GM21447 (cell line): ENCODE measurements around the gene GPX7.

ENCODE experiments used
- ATAC-seq: cut with Tn5 transposase; IDR thresholded peaks from one replicate; pipeline ENCODE4 v1.9.1; 2021; ENCODE audit not compliant: unreplicated experiment

Gene GPX7

DNA sequence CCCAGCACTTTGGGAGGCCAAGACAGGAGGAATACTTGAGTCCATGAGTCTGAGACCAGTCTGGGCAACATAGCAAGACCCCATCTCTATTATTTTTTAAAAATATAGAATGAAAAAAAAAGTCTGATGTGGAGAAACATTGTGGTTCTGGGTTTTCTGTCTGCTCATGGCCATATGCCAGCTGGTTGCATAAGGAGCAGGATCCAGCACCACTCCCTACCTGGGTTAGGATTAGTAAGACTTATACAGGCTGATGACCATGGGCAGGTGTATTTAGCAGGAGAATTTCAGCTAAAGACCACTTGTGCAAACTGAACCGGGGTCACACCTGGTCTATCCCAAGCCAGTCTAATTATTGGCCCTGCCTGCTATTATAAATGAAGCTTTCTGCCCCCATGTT is 16.7 kb upstream of the GPX7 start:
- ATAC-seq = no peak

DNA sequence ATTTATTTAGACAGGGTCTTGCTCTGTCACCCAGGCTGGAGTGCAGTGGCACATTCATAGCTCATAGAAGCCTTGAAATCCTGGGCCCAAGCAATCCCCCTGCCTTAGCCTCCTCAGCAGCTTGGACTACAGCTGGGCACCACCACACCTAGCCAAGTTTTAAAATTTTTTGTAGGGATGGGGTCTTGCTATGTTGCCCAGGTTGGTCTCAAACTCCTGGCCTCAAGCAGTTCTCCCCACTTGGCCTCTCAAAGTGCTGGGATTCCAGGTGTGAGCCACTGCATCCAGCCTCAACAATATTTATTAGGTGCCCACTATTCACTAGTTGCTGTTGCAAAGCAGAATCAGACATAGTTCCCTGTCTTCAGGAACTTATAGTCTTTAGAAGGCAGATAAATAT is 14.1 kb upstream of the GPX7 start:
- no peak for ATAC-seq

DNA sequence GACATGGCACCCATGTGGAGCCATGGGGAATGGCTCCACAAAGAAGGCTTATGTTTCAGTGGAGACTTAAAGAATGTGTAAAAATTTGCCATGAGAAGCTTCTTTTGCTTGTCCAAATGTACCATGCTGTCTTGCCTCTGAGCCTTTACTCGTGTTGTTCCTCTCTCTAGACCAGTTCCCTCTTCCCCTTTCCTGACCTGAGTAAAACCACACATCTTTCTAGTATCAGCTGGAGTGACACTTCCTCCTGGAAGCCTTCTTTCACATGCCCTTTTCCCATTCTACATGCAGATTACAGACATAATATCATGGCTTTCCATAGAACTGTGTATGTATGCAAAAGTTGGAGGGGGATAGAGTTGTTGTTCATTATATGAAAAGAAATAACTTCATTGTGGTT is 13.6 kb upstream of the GPX7 start:
- ATAC-seq = no peak

DNA sequence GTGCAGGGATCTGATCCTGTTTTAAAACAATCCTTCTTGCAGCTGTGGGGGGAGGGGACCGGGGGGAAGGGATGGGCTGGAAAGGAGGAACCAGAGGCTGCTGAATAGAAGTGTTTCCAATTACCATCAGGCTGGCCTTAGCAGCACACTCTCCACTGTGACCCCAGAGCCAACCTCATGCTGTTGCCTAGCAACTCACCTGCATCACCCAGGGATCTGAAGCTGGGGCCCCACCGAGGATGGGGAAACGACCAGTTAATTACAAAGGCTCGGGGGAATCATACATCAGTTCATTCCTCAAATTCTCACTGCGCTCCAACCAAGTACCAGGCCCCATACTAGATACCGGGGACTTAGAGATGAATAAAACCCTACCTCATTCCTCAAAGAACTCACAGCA is 11.9 kb upstream of the GPX7 start:
- ATAC-seq = no peak

DNA sequence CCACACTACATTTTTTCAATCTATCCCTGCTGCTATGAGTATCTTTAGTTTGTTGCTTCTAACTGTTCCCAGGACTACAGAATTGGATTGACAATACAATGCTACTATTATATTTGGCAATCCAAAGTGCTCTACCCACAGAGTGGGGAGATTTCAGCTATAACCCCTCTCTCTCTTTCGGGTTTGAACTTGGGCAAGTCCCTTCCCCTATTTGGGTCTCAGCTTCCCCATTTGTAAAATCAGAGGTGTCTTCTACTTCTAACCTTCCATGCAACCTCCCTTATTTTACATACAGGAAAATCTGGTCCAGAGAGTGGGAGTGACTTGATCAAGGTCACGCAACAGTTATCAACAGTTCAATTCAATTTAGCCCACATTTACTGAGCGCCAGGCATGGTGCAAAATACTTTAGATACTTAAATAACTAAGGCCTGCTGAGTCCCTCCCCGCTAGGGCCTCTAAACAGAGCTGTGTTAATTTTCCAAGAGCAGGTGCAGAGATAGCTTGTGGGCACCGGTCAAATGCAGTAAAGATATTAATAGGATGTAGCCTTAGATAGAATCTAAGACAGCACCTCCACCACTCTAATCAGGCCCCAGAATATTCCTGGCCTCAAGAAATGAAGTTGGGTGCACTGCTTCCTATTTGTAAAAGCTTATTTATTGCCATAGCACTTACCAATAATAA is 9.4 kb upstream of the GPX7 start:
- ATAC-seq = no peak

DNA sequence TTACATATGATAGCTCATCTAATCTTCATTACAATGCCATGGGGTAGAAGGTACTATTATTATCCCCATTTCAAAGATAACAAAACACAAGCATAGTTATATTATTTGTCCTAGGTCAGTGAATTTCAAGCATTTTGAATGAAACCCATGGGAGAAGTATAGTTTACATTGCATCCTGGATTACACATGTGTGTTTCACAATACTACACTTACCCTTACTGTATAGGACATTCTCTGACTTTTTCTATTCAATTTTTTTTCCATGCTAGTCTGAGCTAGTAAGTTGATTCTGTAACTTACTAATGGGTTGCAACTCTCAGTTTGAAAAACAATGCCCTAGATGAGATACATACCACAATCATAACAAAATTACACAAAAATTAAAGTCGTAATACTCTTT is 8.7 kb upstream of the GPX7 start:
- no peak for ATAC-seq

DNA sequence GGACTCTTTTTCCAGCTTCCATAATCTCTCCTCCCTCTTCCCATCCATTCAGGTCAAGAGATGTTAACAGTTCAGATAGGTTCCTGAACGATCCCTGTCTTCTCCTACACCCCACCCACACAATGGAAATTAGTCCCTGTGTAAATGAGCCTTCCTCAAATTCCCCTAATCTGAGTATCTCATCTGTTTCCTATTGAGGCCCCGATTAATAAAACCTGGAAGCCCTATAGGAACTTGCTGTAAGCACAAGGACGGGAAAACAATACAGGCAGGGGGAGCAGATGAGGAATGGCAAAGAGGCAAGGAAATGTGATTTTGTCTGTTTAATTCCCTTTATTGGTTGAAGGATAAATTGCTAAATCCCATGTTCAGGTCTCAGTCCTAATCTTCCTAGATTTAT is 7.1 kb upstream of the GPX7 start:
- ATAC-seq = no peak

DNA sequence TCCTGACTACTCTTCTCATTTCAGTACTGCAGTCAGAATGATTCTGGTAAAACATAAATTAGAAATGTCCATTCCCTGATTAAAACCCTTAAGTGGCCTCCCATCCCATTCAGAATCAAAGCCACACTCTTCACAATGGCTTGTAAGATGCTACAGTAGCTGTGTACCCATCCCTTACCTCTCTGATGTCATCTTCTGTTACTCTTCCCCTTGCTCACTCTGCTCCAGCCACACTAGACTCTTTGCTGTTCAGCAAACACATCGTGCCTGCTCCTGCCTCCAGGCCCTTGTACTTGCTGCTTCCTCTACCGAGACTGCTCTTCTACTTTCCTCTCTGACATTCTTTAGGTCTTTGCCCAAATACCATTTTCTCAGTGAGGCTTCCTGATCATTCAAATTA is 4.3 kb upstream of the GPX7 start:
- no peak for ATAC-seq

DNA sequence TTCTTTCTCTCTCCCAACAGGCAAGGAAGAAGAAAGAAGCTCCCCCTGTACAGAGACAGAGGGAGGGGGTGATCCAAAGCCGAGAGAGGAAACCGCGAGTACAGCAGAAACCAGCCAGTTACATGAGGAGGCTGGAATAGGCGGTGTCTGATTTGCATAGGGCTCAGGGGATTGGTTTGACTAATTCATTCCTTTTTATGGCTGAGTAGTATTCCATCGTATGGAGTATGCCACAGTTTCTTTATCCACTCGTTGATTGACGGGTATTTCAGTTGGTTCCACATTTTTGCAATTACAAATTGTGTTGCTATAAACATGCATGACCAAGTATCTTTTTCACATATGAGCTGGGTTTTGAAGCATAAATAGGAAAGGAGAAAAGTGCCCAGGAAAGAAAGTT is 3.4 kb upstream of the GPX7 start:
- no peak for ATAC-seq

DNA sequence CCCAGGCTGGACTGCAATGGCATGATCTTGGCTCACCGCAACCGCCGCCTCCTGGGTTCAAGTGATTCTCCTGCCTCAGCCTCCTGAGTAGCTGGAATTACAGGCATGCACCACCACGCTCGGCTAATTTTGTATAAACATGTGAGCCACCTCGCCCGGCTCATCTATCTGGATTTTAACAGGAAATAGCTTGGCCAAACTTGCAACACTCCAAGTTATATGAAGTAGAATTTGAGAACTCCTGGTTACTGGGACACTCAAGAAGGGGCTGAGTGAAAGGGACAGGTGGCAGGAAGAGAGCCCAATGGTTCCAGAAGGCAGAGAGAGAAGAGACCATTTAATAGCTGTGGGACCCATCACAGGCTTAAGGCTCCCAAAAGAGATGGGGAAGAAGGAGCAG is 2.9 kb upstream of the GPX7 start:
- ATAC-seq = no peak

DNA sequence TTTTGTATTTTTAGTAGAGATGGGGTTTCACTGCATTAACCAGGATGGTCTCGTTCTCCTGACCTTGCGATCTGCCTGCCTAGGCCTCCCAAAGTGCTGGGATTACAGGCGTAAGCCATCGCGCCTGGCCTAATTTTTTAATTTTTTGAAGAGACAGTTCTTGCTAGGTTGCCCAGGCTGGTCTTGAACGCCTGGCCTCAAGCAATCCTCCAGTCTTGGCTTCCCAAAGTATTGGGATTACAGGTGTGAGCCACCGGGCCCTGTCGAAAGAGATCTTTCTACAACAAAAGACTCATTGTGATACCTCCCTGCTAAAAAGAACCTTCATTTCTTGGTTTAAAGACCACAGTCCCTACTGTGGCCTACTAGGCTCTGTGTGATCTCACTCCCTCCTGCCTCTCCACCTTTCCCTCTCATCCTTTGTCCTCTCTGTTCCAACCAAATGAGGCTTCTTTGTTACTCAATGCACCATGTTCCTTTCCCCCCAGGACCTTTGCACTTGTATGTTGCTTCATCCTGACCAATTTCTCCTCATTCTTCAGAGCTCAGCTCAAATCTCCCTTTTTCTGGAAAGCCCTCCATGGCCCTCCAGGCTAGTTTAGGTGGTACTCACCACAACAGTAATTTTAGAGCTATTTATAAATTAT is 1.5 kb upstream of the GPX7 start:
- no peak for ATAC-seq

DNA sequence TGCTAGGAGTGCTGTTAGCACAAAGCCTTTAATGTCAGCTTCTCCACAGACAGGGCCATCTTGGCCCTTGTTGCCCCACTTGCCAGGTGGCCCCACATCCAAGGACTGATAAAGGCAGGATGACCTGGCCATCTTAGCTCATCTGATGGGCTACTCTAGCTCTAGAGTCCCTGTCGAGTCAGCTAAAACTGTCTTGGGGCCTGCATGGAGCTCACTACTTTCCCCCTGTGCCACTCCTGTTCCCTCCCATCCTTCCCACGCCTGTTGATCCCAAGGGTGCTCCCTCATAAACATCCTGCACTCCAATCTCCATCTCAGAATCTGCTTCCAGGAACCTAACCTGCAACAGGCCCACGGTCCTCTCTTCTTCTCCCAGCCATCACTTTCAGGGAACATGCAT is 652 bp upstream of the GPX7 start:
- ATAC-seq = no peak

DNA sequence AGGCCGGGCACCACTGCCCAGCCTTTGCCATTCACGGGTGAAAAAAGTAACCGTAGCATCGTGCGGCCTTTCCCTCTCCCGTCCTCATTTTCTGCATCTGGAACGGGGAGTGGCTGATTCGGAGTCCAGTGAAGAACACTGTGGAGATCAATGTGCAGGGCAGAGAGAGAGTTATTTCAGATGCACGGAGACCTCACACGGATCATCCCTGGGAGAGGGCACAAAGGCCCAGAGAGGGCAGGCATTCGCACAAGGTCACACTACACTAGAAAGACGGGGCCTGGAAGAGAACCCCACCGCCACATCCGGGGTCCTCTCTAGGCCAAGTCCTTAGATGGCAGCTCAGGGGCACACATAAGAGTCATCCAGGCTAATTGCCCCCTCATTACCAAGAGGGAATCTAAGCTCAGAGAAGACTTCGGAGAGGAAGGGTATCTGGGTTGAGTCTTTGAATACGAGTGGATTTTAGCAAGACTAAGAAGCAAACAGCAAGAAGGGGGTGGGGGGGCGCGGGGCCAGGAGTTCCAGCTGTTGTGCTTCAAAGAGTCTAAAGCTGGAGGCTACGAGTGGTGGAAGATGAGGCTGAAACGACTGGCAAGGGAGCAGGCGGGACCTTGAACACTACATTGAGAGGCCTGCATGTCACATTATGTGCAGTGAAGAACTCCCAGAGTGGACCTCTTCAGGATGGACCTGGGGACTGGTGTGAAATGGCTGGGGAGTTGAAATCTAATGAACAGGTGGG is 857 bp downstream of the GPX7 start:
- ATAC-seq = no peak

DNA sequence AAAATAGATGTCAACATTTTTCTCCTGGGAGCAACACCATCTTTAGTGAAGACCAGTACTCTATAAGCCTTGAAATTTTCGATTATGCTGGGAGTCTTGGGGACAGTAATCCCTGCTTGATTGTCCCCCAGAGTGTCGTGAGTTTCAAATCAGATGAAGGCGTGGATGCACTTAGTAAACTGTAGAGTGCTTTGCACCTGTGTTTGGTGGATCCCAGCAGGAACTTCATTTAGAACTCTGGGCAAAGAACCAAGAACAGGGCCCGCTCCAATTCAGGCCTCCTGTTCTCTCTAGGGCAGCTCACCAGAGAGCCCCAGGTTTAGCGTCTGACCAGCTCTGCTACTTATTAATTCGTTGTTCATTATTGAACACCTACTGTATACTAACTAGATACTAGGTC is 1.5 kb downstream of the GPX7 start:
- no peak for ATAC-seq

DNA sequence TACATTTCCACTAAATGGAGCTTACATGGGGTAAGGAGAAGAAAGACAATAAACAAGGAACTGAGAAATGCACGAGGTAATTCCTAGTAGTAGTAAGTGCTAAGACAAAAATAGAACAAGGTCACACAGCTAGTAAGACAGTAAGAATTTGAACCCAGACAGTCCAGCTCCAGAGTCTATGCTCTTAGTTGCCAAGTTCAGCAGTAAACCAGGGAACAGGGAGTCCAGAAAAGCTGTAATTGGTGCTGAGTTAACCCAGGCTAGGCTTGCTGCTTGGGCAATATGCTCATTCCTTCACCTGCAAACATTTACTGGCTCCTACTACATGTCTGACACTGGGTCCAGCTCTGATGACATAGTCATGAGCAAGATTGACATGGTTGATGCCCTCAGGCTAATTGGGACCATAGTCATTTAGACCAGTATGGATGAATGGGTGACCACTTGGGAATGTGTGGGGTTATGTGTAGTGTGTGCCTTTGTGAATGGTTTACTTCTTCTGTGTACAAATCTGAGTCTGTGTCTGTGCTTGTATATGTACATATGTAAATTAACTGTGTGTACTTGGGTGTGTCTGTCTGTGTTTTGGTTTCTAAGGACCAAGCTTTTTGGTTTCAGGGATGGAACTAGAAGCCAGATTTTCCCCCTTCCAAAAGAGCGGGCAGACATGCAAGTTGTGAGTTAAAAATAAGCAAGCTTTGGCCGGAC is 2.0 kb downstream of the GPX7 start:
- no peak for ATAC-seq

DNA sequence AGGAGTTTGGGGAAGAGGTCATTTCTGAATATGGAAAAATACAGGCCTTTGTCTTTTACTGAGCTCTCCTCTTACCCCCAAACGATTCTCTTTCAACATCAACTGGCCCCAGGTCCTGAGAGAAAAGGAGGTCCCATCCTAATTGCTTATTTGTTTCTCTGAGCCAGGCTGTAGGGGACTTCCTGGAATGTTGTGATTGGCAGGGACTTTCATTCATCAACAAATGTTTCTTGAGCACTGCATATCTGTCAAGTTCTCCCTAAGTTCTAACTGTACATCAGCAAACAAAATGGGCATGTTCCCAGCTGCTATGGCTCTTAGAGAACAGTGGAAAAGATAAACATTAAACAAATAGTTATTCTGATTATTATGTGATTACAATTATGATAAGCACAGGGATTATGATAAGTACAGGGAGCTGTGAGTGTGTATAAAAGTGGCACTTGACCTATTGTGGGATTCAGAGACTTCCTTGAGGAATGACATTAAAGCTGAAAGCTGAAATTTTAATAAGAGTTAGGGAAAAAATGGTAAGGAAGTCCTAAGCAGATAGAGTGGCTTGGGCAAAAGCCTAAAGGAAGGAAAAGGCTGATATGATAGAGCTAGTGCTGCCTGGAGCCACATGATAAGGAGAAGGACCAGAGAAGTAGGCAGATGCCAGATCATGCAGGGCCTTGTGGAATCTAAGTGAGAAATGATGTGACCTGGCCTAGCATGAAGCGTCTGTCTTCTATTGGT is 11.6 kb downstream of the GPX7 start:
- ATAC-seq = no peak

DNA sequence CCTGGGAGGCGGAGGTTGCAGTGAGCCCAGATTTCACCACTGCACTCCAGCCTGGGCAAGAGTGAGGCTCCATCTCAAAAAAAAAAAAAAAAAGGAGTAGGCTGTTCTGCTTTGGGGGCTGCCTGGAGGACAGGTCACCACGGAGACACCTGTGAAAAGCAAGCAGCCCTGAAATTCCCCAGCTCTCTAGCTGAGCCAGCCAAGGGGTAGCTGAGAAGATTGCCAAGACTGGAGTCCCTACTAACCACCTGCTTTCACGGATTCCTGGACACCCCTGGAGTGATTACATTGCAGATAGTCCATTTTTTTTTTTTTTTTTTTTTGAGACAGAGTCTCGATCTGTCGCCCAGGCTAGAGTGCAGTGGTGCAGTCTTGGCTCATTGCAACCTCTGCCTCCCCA is 12.5 kb downstream of the GPX7 start:
- ATAC-seq = no peak

DNA sequence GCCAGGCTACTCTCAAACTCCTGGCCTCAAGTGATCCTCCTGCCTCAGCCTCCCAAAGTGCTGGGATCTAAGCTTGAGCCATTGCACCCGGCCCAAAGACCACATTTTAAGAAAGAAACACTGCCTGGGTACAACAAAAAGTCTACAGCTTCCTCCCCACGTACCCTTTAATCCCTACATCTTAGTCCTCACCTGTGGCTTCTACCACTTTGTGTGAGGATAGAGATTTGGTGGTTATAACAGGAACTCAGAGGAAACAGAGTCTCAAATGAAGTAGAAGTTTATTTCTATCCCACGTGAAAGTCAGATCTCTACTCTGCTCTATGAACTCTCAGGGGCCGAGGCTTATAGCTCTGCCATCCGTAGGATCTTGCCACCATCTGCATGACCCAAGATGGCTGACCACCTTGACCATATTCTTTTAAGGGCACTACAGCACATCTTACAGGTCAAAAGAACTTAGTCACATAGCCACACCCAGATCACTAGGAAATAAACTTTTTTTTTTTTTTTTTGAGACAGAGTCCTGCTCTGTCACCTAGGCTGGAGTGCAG is 13.4 kb downstream of the GPX7 start:
- no peak for ATAC-seq

DNA sequence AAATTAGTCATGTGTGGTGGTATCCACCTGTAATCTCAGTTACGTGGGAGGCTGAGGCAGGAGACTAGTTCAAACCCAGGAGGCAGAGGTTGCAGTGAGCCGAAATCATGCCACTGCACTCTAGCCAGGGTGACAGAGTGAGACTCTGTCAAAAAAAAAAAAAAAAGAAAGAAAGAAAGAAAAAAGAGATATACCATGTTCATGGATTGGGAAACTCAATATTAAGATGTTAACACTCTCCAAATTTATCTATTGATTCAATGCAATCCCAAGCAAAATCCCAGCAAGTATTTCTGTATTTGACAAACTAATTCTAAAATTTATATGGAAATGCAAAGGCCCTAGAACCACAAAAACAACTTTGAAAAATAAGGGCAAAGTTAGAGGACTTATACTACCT is 19.8 kb downstream of the GPX7 start:
- ATAC-seq = no peak

DNA sequence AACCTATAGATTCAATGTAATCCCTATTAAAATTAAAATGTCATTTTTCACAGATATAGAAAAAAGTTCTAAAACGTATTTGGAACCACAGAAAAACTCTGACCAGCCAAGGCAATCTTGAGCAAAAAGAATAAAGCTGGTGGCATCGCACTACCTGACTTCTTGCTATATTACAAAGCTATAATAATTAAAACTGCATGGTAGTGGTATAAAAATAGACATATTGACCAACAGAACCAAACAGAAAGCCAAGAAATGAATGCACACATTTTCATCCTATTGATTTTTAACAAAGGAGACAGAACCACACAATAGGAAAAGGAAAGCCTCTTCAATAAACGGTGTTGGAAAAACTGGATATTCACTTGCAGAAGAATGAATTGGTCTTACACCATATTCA is 21.6 kb downstream of the GPX7 start:
- no peak for ATAC-seq

DNA sequence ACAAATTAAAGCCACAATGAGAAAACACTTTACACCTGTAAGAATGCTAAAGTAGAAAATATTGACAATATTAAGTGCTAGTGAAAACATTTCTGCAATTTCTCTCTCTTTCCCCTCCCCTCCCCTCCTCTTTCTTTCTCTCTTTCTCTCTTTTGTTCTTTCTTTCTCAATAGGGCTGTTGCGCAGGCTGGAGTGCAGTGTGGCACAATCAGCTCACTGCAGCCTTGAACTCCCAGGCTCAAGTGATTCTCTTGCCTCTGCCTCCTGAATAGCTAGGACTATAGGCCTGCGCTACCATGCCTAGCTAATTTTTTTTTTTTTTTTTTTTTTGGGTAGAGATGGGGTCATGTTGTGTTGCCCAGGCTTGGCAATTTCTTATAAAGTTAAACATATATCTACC is 24.9 kb downstream of the GPX7 start:
- no peak for ATAC-seq
